CD4-positive, alpha-beta T cell treated with Interleukin-21 for 1 hour (primary cell): ENCODE data around the gene ATP10A.

Experiments used
- DNase-seq: peaks from one replicate; pipeline ENCODE4 v3.0.0-alpha.2; 2020

Gene ATP10A, protein sequence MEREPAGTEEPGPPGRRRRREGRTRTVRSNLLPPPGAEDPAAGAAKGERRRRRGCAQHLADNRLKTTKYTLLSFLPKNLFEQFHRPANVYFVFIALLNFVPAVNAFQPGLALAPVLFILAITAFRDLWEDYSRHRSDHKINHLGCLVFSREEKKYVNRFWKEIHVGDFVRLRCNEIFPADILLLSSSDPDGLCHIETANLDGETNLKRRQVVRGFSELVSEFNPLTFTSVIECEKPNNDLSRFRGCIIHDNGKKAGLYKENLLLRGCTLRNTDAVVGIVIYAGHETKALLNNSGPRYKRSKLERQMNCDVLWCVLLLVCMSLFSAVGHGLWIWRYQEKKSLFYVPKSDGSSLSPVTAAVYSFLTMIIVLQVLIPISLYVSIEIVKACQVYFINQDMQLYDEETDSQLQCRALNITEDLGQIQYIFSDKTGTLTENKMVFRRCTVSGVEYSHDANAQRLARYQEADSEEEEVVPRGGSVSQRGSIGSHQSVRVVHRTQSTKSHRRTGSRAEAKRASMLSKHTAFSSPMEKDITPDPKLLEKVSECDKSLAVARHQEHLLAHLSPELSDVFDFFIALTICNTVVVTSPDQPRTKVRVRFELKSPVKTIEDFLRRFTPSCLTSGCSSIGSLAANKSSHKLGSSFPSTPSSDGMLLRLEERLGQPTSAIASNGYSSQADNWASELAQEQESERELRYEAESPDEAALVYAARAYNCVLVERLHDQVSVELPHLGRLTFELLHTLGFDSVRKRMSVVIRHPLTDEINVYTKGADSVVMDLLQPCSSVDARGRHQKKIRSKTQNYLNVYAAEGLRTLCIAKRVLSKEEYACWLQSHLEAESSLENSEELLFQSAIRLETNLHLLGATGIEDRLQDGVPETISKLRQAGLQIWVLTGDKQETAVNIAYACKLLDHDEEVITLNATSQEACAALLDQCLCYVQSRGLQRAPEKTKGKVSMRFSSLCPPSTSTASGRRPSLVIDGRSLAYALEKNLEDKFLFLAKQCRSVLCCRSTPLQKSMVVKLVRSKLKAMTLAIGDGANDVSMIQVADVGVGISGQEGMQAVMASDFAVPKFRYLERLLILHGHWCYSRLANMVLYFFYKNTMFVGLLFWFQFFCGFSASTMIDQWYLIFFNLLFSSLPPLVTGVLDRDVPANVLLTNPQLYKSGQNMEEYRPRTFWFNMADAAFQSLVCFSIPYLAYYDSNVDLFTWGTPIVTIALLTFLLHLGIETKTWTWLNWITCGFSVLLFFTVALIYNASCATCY (N-terminal part only)

DNA sequence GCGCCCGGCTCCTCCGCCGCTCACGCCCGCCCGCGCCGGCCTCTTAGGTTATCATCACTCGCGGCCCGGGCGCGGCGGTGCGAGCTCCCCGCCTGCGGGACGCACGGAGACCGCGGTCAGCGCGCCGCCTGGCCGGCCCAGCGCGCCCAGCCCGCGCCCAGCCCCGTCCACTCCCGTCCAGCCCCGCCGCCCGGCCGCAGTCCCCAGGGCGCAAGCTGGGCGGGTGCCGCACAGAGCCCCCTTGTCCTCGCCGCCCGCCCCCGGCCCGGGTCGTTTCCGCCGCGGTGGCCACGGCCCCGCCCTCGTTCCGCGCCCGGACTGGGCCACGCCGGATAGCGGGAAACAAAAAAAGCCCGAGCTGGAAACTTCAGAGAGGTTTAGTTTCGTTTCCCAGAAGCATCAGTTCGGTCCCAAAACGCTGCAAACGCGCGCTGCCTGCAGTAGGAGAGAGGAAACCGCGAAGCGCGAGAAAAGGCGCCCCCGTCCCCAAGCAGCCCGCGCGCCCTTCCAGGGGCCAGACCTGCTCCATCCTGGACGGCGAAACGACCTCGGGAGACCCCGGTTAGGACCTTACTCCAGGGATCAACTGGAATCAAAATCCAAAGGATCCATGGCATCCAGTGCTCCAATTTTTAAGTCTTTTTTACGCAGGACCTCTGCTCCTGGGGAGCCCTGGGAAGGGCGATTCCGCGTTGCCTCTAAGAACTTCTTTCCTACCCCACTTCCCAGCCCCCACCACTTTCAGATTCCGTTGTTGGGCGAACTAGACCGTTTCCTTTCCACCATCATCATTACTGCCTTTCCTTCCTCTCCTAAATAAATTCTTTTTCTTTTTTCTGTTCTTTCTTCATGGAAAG is at the start of gene ATP10A:
TSS of gene ATP10A (minus strand) at position 217 of the 857 bp plus-strand sequence. CDS start 231 bp downstream, outside the sequence.
- peak; percentile 57 for DNase-seq

DNA sequence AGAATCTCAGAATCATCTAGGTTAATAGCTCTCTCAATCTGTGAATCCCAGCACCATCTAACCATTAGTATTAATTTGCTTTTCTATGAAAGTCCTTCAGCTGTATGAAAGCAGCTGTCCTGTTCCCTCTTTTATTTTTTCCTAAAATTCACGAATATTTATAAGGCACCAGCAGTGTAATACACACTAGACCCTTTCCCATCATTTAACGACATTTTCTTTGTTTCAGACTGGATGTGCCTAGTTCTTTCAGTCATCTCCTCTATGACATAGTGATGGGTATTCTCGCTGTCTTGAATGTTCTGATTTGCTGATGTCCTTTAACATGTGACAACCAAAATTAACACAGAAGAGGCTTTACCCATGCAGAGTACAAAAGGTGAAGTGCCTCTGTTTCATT is 48.9 kb upstream of the ATP10A start:
- DNase-seq = no peak

DNA sequence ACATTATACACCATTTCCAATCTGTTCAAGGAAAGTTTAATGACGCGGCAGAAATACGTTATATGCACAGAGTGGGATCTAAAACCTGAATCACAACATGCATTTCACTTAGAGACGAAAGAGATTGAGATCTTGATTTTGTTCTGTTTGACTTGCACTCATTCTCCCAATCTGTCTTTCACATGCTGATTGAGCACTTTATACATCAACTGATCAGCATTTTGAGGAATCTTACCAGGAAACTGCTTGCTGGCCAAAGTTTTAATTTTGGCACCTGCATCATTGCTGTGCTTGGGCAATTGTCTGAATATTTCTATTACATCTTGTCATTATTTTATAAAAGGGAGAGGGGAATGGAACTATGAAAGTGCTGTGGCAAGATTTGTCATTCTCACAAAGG is 47.7 kb upstream of the ATP10A start:
- DNase-seq = no peak

DNA sequence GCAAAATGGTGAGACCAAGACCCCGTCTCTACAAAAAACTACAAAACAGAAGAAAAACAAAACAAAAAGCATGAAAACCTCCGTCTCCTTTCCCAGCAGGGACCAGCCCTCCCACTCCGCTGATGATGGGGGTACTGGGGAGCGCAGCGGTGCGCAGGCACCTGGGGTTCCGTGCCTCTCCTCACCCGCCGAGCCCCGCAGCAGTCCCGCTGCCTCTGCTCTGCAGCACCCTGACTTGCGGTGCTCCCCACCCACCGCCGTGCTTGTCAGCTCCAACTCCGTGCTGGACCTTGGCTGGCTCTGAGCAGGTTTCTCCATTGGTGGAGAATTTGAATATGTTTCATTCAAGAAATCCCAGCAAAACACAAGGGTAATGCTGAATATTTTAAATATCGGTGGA is 46.7 kb upstream of the ATP10A start:
- no peak for DNase-seq

DNA sequence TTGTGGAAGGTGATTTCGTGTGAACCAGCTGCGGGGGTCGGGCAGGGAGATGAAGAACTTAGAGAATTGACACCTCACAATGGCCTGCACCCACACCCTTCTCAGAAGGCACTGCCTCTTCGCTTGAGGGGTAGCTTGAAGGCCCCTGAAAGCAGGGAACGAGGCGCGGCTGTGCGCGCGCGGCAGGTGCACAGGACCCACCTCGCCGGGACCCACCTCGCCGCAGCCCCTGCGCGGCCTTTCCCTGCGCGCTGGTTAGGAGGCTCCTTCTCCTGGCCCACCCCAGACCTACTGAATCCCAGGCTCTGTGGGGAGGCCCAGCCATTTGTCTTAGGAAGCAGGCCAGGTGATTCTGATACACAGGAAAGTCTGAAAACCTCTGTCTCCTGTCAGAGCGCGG is 46.2 kb upstream of the ATP10A start:
- DNase-seq = no peak

DNA sequence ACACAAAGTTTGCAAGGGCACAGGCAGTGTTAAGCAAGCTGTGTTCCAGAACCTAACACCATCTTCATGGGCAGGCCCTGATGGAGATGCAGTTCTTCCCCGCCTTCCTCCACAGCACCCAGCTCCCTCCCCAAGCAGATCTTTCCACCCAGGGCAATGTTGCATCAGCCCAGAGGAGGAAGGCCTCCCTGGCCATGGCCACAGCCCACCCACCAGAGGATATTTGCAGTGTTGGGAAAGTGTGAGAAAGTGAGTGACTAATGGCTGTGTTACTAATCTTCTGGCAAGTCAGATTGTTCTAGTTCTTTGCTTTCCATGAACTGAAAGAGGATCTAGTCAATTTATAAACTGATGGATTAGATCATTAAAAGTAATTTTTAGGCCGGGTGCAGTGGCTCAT is 42.0 kb upstream of the ATP10A start:
- no peak for DNase-seq

DNA sequence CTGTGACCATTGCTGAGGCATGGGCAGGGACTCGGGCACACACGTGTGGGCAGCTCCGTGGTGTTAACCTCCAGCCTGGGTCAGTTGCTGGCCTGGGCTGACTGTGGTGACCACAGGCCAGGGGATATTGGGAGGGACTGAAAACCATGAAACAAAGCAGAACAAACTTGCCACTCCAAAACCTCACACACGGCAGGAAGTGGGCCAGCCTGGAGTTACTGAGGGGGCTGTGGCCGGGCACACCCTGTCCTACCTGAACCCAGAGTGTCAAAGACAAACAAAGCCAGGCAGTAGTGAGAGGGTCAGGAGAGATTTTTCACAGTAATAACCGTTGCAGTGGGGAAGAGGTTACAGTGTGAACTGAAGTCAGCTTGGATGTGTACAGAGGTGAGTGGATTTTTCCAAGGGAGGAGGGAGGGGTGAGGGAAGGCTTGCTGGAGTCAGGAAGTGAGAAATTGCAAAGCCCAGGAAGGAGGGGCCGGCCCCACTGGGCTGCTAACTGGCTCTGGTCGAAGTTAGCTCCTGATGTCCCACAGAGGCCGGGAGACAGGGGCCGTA is 40.0 kb upstream of the ATP10A start:
- no peak for DNase-seq

DNA sequence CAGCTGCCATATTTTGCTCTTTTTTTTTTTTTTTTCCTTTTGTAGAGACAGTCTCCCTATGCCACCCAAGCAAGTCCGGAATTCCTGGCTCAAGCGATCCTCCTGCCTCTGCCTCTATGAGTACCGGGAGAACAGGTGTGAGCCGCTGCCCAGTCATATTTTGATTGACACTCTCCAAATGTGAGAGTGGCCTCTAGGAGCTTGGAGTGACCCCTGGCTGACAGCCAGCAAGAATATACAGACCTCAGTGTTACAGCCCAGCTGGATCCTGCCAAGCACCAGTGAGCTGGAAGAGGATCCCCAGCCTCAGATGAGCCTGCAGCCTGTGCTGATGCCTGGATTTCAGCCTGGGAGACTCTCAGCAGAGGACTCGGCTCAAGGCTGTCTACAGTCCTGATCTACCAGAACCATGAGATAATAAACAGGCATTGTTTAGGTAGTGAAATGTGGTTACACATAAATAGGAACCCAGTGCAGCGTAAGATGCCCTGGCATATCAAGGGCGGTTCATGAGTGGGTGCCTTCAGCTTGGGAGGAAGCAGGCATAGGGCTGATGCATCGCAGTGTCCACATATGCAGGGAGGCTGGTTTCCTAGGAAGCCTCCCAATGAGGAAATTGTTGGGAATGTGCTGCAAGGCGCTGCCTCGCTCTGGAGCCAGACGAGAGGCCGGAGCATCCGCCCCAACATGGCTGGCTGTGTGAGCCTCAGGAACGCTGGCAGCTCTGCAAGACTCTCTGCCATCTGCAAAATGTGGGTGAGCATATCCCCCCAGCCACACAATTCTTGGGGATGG is 38.9 kb upstream of the ATP10A start:
- DNase-seq = no peak

DNA sequence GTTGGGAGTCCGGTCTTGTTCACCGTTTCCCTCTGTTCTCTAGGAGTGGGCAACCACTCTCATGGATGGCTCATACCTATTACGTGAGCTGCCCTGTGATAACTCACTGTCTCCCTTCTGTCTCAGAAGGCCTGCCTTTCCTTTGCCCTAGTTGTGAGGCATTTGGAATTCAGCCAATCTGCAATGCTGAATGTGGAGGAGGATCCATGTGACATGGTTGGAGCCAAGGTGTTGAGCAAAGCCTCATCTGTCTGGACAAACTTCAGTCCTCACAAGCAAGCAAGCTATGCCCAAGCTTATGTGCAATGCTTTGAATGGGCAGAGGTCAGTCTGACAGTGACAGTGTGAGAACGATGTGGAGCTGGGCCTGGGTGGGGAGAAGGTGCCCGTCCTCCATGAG is 37.8 kb upstream of the ATP10A start:
- no peak for DNase-seq

DNA sequence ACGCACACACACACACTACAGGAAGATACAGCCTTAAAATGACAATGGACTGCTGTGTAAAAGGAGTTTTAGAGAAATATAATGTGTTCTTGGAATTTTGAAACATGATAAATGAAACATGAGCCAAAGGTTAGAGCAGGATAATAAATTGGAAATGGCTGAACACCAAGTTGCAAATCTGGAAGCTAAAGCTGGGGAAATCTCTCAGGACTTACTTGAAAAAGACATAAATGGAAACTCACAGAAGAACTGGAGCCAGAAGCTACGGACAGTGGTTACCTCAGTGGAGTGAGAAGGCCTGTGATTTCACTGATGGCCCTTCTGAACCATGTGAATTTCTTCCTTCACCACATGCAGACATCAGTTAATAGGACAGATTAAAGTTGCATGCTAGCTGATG is 37.3 kb upstream of the ATP10A start:
- DNase-seq = no peak

DNA sequence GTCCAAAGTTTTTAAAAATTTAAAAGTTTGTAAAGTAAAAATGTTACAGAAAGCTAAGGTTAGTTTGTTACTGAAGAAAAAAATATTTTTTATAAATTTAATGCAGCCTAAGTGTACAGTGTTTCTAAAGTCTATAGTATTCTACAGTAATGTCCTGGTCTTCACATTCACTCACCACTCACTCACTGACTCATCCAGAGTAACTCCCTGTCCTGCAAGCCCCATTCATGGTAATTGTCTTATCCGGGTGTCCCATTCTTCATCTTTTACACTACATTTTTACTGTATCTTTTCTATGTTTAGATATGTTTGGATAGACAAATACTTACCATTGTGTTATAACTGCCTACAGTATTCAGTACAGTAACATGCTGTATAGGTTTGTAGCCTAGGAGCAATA is 36.7 kb upstream of the ATP10A start:
- no peak for DNase-seq

DNA sequence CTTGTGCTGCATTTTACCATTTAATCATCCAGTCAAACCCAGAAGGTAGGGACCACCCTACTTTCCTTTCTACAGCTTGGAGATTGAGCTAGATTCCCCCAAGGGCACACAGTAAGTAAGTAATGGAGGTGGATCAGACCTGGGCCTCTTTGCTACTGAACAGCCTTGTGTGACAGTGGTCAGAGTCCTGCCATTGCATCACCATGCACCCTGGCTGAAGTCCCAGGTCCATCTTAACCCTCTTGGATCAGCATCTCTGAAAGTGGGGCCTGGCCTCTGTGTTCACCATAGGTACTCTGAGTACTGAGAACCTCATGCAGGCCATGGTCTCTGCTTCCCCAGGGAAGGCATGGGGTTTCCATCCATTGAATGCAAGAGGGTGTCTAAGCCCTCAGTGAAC is 34.5 kb upstream of the ATP10A start:
- no peak for DNase-seq

DNA sequence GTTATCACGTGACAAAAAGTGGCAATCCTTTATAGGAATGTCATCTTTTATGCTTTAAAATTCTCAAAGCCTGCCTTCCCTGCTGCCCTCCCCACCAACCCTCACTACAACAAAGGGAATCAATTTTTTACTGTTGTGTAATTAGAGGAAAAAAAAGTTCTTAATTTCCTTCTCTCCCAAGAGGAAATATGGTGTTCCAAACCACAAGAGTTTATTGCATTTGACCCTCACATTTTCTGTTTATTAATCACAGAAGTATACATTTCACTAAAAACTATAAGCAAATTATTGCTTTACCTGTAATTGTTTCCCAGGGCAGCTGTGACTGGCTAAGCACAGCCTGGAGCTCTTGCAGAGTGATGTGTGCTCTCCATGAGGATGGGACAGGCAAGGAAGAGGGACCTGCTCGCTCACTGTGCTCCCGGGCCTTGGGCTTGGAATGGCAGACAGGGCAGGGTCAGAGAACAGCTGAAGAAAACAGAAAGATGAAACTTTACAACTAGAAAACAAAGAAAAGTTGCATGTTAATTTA is 31.3 kb upstream of the ATP10A start:
- DNase-seq = no peak

DNA sequence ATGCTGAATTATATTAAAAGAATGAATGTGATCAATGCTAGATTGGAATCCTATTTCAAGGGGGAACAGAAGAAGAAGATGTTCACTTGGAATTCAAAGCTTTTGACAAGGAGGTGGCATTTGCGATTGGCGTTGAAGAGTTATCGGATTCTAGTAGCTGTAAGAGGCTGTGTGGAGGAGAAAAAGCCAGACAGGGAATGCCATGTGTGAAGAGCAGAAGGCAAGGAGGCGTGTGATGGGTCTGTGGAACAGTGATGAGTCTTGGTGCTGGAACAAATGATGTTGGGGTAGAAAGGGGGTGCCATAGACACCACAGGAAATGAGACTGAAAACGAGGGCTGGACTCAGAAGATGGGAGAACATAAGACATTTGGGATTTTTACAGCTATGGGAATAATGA is 30.5 kb upstream of the ATP10A start:
- DNase-seq = no peak

DNA sequence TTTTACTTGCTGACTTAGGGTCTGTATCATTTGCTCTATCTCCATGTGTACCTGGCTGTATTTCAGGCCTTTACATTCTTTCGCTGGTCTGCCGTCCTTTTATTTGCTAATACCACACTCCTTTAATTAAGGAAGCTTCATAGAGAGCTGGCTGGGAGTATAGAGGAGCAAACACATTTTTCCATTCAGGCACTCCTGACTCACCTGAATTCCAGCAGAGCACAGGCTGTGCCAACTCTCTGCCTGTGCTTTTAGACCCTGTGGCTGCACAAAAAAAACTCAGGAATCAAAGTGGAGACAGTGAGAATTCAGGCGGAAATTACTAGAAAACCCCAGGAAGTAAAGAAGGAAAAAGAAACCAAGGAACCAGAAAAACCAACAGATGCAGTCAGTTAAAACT is 29.0 kb upstream of the ATP10A start:
- no peak for DNase-seq

DNA sequence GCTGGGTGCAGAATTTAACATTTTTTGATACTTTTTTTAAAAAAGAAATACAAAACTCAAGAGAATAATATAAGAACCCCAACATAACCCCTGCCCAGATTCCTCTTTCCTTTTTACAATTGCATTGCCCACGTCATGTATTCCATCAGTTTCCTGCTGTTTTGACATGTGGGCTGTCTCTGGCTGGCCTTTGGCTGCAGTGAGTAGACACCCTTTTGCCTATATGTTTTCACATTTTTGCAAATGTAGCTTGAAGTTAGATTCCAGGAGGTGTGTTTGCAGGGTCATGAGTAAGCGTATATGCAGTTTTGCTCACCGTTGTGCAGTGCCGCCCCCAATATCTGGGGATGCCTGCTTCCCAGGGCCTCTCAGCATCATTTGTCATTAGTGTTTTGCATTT is 28.0 kb upstream of the ATP10A start:
- no peak for DNase-seq

DNA sequence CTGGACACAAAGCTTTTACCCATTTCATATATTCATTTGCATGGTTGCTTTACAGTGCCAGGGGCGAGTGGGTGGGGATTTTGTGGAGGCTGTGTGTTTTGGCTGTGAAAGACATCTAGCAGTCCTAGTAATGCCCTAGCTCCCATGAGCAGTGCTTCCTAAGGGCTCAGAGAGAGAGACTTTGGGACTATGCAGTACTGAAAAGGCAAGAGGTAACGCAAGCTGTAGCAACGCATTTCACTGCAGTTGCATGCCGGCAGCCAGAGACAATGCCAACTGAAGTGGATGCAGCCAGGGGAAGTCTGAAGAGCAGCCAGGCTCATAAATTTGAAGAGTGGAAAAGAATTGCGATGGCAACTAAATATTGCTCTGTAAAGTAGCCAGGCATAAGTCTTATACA is 27.4 kb upstream of the ATP10A start:
- no peak for DNase-seq

DNA sequence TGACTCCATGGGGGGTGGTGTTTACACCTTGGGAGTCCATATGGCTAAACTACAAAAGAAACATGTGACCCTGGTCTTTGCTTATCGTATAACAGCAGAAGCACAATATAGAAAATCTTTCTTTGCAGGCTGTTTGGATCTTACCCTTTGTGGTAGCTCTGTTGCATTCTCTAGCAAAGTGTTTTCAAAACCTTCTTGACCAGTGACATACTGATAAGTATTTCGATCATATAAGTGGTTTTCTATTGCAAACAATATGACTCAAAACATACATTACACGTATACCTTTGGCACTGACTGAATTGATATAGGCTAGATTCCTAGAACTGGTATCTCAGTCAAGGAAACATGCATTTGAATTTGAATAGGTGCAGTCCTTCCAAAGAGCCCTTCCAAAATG is 24.7 kb upstream of the ATP10A start:
- DNase-seq = no peak

DNA sequence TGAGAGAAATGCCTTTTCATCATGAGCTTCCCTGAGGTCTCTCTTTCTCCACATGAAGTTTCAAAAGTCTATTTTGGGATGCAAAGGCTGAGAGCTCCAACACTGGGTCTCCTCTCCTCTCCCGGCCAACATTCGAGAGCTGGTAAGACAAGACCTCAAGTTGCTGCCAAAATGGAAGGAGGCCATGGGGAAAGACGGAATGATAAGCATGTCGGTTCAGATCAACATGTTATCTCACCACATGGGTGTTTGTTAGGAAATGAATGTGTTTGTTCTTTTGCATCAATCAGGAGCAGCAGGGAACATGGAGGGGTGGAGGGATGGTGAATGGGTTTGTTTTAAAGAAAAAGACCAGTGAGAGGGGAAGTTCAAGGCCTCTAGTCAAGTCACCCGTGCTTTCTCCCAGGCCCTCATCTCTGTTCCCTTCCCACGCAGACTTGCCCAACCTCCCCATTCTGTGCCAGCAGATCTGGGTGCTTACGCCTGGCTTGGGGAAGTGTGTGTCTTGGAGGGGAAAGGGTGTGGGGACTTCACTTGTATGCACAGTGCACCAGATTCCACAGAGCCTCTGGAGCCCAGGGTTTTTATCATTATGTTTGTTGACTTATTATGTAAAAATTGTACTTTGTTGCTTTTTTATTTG is 23.5 kb upstream of the ATP10A start:
- DNase-seq = no peak

DNA sequence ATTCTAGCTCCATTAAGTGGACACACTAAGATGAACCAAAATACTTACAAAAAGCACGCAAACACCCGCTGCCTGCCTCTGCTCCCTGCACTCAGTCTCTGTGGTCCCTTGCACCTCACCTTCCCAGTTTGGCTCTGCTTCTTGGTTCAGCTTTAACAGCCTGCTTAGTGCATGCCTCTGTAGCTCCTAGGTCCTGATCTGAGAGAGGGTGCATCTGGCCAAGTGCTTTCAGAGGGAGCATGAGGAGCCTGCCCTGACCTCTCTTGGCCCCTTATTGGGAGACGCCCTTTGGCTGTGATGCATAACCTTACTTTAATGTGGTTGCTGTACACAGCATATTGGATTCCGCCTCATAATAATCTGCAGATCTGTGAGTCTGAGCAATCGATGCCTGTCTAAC is 21.2 kb upstream of the ATP10A start:
- DNase-seq = no peak
